Renal cortex interstitium (tissue), 15 donors: ENCODE measurements around the gene NTN5. TPM values are rescaled to one million over a fixed set of nuclear protein-coding genes. Genes with fewer than 3 reads are reported as not detected.
"Not testable (repeated sequence)": the region's sequence is repeated elsewhere in the genome, so short reads cannot be mapped to it uniquely, and the experiment has no call there.

Source experiments
- DNase-seq, 11 donors: peaks; one replicate each; pipeline ENCODE4 v3.0.0-alpha.2; 2013; ENCODE audit warnings: low read depth in 9 of 11, low spot score in 4 of 11; ENCODE audit errors: extremely low read depth in 1 of 11
- long read RNA-seq, 16 experiments: transcript quantifications; one replicate each; lab custom pipeline, GENCODE V29; 2026
- polyA plus RNA-seq, 3 donors: library from polyadenylated mRNA; unstranded; fragments of 120-200 nt; gene quantifications; one replicate each; pipeline ENCODE4 v1.2.1, GENCODE V29; 2013; ENCODE audit not compliant: insufficient read length in 3 of 3

The NTN5 gene
- polyA plus RNA-seq = 1 to 10 TPM in 2 of 3 donors, under 1 TPM in 1; 0.68 to 2.4 (median 1.5) TPM
- long read RNA-seq, donor 1 = 0 reads
- long read RNA-seq, donor 2 = 0 reads
- long read RNA-seq, donor 3 = 0 reads
- long read RNA-seq, donor 4 = 0 reads
- long read RNA-seq, donor 5 = 0 reads
- long read RNA-seq, donor 6 = 0 reads
- long read RNA-seq, donor 7 = 0 reads
- long read RNA-seq, donor 8 = 0 reads
- long read RNA-seq, donor 9 = 0 reads
- long read RNA-seq, donor 10 = 0 reads
- long read RNA-seq, donor 11 = 0 reads
- long read RNA-seq, donor 12 = 0 reads
- long read RNA-seq, donor 13 = 0 reads
- long read RNA-seq, donor 14 = 0 reads
- long read RNA-seq, donor 15 = 0 reads
- long read RNA-seq, donor 16 = 0 reads

GRCh38 chr19:48672994-48673393 is at the start of gene NTN5:
TSS of gene NTN5 (minus strand) at chr19:48673017. CDS start at chr19:48670986, 2,031 bp downstream.
- no peak for DNase-seq

GRCh38 chr19:48722196-48722708 is 49.4 kb upstream of the NTN5 start:
- no peak for DNase-seq

- peak; percentile 97 to 100 (median 100) for DNase-seq
Measured at GRCh38 chr19:48720613-48721296, 47.9 kb upstream of the NTN5 start.

- DNase-seq = no peak
Measured at GRCh38 chr19:48720251-48720612, 47.4 kb upstream of the NTN5 start.

DNA sequence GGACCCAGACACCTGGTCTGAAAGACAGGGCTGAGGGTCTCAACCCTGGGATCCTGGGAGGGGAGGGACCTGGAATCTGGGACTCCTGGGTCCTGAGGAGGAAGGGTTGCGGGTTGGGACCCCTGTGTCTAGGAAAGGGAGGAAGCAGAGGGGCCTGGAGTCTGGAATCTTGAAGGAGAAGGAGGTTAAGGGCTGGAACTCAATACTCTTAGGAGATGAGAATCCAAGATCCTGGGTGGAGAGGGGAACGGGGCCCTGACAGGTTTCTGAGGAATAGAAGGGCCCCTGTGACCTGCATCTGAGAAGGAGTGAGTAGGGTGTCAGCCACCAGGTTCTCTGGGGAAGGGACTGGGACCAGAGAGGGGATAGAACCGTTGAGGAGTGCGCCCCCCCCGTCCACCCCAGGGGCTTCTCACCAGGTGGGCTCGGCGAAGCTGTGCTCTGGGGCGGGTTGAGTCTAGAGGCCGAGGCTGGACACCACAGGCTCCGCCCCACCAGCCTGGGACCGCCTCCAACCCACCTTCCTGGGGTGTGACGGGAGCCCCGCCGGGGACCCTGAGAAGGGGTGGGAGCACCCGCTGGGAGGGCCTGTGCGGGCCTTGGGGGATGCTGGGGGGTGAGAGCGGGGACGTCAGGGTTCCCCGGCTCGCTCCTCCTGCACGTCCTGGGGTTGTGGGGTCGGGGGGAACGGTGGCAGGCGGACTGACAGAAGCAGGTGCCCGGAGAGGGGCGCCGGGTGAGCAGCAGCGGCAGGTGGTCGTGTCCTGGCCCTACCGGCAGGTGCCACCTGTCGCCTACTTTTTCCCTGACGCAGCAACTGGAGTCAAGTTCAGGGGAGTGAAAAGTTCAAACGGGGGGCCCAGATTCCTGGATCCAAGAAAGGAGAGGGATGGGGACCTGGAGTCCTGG is 46.7 kb upstream of the NTN5 start, which contains the start of gene MAMSTR:
MAMSTR (minus strand) TSS at position 463 of the 909 bp plus-strand sequence. CDS start 694 bp downstream, outside the sequence.
- no peak for DNase-seq

GRCh38 chr19:48718711-48719231 is 46.0 kb upstream of the NTN5 start:
- DNase-seq = no peak

DNA sequence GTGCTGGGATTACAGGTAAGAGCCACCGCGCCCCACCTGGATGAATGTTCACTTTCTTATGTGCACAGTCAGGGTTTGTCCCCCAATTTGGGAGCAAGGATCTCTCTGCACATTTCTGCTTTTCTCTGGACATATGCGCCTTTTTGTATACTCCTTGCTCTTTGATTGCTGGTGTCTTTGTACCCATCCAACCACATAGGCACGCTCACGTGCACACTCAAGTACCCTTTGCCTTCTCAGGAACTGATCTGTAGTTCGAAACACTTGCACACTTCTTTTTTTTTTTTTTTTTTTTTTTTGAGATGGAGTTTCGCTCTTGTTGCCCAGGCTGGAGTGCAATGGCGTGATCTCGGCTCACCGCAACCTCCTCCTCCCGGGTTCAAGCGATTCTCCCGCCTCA is 45.3 kb upstream of the NTN5 start:
- DNase-seq = not testable (repeated sequence)

GRCh38 chr19:48716562-48717291 is 43.9 kb upstream of the NTN5 start:
- no peak for DNase-seq

- no peak for DNase-seq
Measured at GRCh38 chr19:48715681-48716171, 42.9 kb upstream of the NTN5 start.

DNA sequence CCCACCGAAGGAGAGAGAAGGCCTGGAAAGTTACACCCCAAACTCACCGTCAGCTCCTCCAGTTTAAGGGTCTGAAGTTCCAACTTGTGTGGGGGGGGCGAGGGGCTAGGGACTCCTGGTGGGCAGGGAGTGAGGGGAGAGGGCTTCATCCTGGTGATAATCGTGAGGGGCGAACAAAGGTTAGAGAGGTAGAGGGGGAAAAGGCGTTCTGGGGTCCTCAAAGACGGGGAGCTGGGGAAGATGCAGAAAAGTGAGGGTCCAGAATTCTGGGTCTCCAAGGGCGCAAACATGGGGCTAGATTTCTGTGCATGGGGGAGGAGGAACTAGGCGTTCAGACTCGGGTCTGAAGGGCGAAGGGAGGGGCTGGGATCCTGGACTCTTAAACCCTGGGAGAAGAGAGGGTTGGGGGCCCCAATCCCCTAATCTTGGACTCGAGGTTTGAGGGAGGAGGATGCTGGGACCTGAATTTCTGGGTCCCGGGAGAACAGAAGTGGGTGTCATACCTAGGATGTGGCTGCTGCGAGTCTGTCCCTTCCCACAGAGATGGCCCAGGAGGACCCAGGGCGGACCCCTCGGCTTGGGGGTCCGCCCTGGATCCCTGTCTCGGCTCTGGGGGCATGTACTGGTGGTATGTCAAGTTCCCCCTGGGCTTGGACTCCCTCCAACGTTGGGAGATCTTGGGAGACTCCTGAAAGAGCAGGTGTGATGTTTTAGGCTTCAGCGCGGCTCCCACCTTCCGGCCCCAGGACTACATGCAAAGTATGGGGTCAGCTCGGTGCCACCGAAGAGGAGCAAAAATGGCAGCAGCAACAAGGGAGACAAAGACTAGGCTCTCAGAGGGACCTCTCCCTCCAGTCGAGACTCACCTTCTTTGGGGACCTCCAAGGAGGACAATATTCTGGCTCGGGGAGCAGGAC is 42.2 kb upstream of the NTN5 start:
- DNase-seq = no peak

DNA sequence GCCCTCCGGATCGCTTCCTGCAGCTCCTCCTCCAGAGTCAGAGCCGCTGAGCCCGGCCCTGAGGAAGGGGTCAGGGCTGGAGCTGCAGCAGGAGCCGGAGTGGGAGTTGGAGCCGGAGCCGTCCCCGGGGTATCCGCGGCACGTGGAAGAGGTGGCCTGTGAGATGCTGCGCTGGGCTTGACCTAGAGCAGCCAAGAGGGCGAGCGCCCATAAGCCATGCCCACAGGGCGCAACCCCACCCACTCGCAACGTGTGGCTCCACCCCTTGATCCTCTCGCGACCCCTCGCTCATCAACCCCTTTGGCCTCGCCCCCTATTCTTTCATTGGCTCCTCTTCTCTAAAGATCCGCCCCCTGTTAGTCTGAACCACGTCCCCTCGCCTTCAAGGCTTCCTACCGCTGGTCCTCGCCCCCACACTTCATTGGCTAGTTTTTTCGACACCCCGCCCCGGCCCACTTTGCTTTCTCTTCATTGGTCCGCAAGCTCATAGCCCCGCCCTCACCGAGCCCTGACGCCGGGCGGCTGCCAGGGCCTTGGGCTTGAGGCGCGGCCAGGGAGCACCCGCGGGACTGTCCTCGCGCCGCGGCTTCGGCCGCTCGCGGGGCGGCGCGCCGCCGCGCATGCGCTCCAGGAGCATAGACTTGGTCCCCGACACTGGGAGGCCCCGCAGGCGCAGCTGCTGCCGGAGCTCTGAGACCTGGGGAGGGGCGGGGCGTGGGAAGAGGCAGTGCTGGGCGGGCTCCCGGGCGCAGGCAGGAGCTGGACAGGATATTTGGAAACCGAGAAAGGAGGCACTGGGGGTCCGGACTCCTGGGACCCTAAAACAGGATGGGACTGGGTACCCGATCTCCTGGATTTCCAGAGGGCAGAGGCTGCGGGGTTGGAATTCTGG is 41.3 kb upstream of the NTN5 start:
- DNase-seq = peak; percentile 96 to 100 (median 99)

DNA sequence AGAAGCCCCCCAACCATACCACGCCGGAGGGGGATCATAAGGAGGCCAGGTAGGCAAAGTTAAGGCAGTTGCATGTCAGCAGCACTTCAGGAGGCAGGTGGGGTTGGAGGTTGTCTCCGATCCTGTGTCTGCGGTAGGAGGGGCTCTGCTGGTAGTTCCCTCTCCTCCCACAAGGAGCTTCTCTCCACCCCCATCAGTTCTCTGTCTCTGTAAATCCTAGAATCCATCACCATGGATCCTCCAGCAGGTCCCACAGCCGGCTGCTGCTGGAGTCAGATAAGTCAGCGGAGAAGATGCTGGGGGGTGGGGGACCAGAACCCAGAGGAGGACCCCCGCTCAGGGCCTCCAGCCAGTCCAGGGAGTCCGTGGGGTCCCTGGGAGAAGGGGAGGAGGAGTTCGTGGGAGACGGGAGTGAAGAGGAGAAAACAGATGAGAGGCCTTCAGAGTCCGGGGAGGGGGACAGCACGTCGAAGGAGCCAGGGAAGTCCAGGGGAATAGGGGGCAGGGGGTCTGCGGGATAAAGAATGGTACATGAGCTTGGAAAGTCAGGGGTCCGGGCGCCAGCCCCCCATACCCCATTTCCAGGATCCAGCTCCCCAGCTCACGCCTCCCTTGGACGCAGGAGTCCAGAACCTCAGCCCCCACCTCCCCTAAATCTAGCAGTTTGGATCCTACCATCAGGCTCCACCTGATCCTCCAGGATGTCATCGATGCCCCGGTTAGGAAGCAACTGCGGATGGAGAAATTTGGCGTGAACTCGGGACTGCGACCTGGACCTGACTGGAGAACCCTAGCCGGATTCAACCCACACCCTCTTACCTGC is 40.4 kb upstream of the NTN5 start:
- no peak for DNase-seq

DNA sequence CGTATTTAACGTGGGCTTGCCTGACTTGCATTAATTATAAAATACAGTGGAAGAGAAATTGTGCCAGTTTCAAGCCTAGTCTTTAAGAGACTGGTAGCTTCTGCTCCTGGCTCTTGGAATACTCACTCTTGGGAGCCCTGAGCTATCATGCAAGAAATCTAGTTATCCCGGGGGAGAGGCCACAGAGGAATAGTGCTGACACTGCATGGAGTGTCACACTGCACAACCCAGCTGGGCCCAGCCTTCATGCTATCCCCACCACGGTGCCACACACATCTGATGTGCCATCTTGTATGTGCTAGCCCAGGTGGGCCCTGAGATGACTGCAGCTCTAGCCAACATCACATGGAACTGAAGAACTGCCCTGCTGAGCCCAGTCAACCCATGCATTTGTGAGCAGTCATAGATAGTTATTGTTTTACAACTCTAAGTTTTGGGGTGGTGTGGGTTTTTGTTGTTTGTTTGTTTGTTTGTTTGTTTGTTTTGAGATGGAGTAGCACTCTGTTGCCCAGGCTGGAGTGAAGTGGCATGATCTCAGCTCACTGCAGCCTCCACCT is 38.4 kb upstream of the NTN5 start:
- no peak for DNase-seq

DNA sequence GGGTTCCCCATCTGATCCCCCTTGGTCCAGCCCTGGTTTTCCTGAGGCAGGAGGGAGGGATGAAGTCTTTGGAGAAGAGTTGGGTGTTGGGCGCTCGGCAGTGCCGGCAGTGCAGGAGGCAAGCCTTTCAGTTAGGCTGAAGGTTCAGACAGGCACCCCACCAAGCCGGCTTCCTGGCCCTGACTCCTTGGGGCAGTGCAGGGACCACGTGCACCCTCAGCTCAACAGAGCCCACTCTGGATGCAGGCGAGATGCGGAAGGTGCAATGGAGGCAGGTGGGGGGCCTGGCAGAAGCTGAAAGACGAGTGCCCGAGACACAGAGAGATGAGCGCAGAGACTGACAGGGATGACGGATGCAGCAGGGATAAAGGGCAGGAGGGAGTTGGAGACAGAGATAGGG is 35.7 kb upstream of the NTN5 start:
- no peak for DNase-seq

DNA sequence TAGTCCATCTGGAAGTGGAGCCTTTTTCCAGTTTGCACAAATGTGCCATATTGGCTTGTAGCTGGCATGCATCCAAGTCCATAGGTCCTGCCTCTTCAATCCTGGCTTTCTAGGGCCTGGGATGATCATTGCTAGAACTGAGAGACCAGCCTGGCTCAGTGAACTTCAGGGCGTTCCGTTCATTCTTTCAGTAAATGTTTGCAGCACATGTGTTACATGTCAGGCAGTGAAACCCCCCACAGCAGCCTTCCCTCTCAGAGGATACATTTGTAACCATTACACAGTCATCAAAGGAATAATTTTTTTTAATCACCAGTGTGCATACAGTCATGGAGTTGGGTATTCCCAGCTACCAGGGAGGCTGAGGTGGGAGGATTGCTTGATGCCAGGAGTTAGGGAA is 32.6 kb upstream of the NTN5 start:
- DNase-seq = no peak
